ENCODE measurements around the gene P2RX3.

DNA sequence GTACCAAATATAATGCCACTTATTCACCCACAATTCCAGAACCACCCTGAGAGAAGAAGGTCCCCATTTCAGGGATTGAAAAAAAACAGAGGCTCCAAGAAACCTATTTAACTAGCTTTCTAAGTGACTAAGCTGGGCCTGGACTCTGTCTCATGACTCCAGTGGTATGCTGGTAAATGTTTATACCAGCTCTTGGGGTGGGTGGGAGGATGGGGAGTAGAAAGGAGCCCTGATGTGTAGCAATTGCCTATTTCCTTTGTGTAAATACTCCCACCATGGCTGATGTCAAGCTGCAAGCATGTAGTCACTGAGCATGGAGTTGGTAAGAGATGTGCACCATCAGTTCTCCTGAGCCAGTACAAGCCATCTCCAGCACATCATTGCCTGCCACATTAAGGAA is 40.0 kb downstream of the P2RX3 start:
- TF ChIP-seq EZH2 (IDR thresholded peaks at IDR 0.05; ENCODE audit: low read depth) = no peak
- no peak for TF ChIP-seq CTCF (conservative IDR thresholded peaks at IDR 0.05)

All from PC-9 (cell line).